Measurements from ENCODE around the gene PYGO2. TPM values are rescaled to one million over a fixed set of nuclear protein-coding genes. Genes with fewer than 3 reads are reported as not detected.

PYGO2 gene
- total RNA-seq, 2 donors from 2014 or later: 44.1 to 44.6 TPM

- Histone ChIP-seq H3K4me1 (replicated peaks) (peaks cover 49% of the 10 kb centered on the region), H3K4me3 (peak overlapping the region; percentile 32 to 51), H3K27ac (peak overlapping the region; percentile 100), H3K9me3 (no peaks in the 10 kb centered on the region), H3K36me3 (peaks cover 0 to 1% of the 10 kb centered on the region in 2 donors), H3K27me3 (replicated peaks; ENCODE audit: insufficient read depth) (no peaks in the 10 kb centered on the region)
- TF ChIP-seq POLR2AphosphoS5 (IDR thresholded peaks at IDR 0.05) (no peak), CTCF (IDR thresholded peaks at IDR 0.05) (no peak), POLR2A (IDR thresholded peaks at IDR 0.05) (no peak)
- intact Hi-C loops (cut with DNase I): no loop called here
- no peak for DNase-seq (ENCODE audit: low spot score)
- 70% methylated on average over 12 of the region's 12 CpGs for WGBS
These were observed 47.7 kb upstream of the PYGO2 start for GRCh38 chr1:155009221-155009711.

- peak overlapping the region; percentile 32 to 51 for H3K4me3 ChIP-seq
- no peaks in the 10 kb centered on the region for H3K36me3 ChIP-seq
- peaks cover 49% of the 10 kb centered on the region for H3K4me1 ChIP-seq (replicated peaks)
- TF ChIP-seq POLR2A (IDR thresholded peaks at IDR 0.05) (peak; percentile 27), CTCF (IDR thresholded peaks at IDR 0.05) (no peak), POLR2AphosphoS5 (IDR thresholded peaks at IDR 0.05) (peak; percentile 45)
- 35% methylated on average over 16 of the region's 16 CpGs for WGBS
- H3K27ac ChIP-seq: peak overlapping the region; percentile 100
- H3K27me3 ChIP-seq (replicated peaks; ENCODE audit: insufficient read depth): no peaks in the 10 kb centered on the region
- intact Hi-C loops (cut with DNase I): no loop called here
- DNase-seq (ENCODE audit: low spot score): peak; percentile 79
- H3K9me3 ChIP-seq: no peaks in the 10 kb centered on the region
These were observed 46.7 kb upstream of the PYGO2 start for GRCh38 chr1:155008015-155008941.

GRCh38 chr1:155007251-155007828 lies 45.8 kb upstream of the PYGO2 start:
- intact Hi-C loops (cut with DNase I): no loop called here
- WGBS: 41% methylated on average over 4 of the region's 6 CpGs
- no peaks in the 10 kb centered on the region for H3K36me3 ChIP-seq
- DNase-seq (ENCODE audit: low spot score): peak; percentile 69
- peak overlapping the region; percentile 100 for H3K27ac ChIP-seq
- no peaks in the 10 kb centered on the region for H3K27me3 ChIP-seq (replicated peaks; ENCODE audit: insufficient read depth)
- TF ChIP-seq CTCF (IDR thresholded peaks at IDR 0.05): no peak
- TF ChIP-seq POLR2A (IDR thresholded peaks at IDR 0.05): no peak
- peak; percentile 59 for TF ChIP-seq POLR2AphosphoS5 (IDR thresholded peaks at IDR 0.05)
- H3K9me3 ChIP-seq: no peaks in the 10 kb centered on the region
- peaks cover 46% of the 10 kb centered on the region for H3K4me1 ChIP-seq (replicated peaks)
- H3K4me3 ChIP-seq: peak overlapping the region; percentile 32 to 51

GRCh38 chr1:155006601-155007101 lies 45.1 kb upstream of the PYGO2 start:
- H3K4me1 ChIP-seq (replicated peaks): peaks cover 43% of the 10 kb centered on the region
- 52% methylated on average over 2 of the region's 2 CpGs for WGBS
- intact Hi-C loops (cut with DNase I): no loop called here
- no peaks in the 10 kb centered on the region for H3K9me3 ChIP-seq
- TF ChIP-seq POLR2AphosphoS5 (IDR thresholded peaks at IDR 0.05) (no peak), POLR2A (IDR thresholded peaks at IDR 0.05) (no peak), CTCF (IDR thresholded peaks at IDR 0.05) (no peak)
- peak overlapping the region in 1 of 2 donors; percentile 51 for H3K4me3 ChIP-seq
- DNase-seq (ENCODE audit: low spot score): no peak
- H3K27ac ChIP-seq: peak overlapping the region; percentile 100
- no peaks in the 10 kb centered on the region for H3K36me3 ChIP-seq
- no peaks in the 10 kb centered on the region for H3K27me3 ChIP-seq (replicated peaks; ENCODE audit: insufficient read depth)

All from prostate gland (tissue), 2 donors.